Neural progenitor cell (in vitro differentiated cells): ENCODE results near the gene ILRUN.

Source experiments
- EZH2 ChIP-seq: fragments of 200-600 bp; sonication (generic); IDR thresholded peaks from 2 replicates; pipeline ENCODE4 v1.6.1; 2017; ENCODE audit warnings: antibody characterized with exemption, mild to moderate bottlenecking, moderate library complexity
- TF ChIP-seq, protein P1 (sequence below): fragments of 200-600 bp; sonication (generic); IDR thresholded peaks from 2 replicates; pipeline ENCODE4 v1.5.1; 2017; ENCODE audit warnings: antibody characterized with exemption, mild to moderate bottlenecking

DNA sequence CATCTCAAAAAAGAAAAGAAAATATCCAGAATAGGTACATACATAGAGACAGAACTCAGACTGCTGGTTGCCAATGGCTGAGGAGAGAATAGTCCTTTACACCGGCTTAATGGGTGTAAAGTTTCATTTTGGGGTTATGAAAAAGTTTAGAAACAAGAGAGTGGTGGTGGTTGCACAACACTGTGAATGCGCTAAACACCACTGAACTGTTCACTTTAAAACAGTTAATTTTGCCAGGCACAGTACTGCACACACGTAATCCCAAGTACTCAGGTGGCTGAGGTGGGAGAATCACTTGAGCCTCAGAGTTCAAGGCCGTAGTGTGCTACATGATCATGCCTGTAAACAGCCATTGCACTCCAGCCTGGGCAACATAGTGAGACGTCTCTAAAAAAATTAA lies 7.6 kb downstream of the ILRUN start:
- TF ChIP-seq, protein P1, sequence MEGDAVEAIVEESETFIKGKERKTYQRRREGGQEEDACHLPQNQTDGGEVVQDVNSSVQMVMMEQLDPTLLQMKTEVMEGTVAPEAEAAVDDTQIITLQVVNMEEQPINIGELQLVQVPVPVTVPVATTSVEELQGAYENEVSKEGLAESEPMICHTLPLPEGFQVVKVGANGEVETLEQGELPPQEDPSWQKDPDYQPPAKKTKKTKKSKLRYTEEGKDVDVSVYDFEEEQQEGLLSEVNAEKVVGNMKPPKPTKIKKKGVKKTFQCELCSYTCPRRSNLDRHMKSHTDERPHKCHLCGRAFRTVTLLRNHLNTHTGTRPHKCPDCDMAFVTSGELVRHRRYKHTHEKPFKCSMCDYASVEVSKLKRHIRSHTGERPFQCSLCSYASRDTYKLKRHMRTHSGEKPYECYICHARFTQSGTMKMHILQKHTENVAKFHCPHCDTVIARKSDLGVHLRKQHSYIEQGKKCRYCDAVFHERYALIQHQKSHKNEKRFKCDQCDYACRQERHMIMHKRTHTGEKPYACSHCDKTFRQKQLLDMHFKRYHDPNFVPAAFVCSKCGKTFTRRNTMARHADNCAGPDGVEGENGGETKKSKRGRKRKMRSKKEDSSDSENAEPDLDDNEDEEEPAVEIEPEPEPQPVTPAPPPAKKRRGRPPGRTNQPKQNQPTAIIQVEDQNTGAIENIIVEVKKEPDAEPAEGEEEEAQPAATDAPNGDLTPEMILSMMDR, result no peak
- TF ChIP-seq EZH2, result no peak
